GM18951 (cell line): ENCODE results near the gene C20orf96.

Source experiments
- POLR2A ChIP-seq: IDR thresholded peaks from 4 replicates; pipeline ENCODE4 v1.6.1; 2011; ENCODE audit warnings: mild to moderate bottlenecking; ENCODE audit not compliant: insufficient read length, insufficient read depth; ENCODE audit errors: extremely low read depth
- in situ Hi-C: fragments of 300-500 bp; cut with MboI; formaldehyde crosslinking; loops from one replicate; pipeline ENCODE4 v1.12.0; 2022; ENCODE audit warnings: low sequenced_read_pairs, mixed read lengths, inconsistent platforms; ENCODE audit not compliant: unreplicated experiment

Gene C20orf96

DNA sequence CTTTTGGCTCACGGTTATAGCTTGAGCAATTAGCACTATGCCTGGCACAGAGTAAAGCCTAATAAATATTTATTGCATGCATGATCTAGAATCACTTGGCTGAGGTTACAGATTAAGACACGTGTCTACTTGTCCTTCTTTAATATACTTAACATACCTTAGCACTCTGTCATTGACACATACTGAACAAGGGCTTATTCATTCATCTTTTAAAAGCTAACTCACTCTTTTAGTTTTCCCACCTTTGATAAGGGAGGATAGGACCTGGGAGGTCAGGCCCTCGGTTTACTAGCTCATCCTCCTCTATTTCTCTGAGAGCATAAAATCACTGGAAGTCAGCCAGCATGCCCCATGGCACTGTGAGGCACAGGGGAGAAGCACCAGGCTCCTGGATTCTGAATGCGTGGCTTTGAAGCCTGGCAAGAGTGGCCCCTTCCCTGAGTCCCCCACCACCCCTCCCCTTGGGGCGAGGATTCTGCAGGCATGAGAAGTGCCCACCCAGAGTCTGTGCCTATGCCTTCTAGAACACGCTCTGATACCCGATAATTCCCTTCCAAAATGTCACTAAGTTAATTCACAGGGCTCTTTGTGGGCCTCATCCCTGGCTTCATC, 18.0 kb upstream of the C20orf96 start:
- in situ Hi-C loops, result no loop called here
- no peak for TF ChIP-seq POLR2A

GRCh38 chr20:305745-306144, 15.2 kb upstream of the C20orf96 start:
- TF ChIP-seq POLR2A, result no peak
- in situ Hi-C loops, result no loop called here

DNA sequence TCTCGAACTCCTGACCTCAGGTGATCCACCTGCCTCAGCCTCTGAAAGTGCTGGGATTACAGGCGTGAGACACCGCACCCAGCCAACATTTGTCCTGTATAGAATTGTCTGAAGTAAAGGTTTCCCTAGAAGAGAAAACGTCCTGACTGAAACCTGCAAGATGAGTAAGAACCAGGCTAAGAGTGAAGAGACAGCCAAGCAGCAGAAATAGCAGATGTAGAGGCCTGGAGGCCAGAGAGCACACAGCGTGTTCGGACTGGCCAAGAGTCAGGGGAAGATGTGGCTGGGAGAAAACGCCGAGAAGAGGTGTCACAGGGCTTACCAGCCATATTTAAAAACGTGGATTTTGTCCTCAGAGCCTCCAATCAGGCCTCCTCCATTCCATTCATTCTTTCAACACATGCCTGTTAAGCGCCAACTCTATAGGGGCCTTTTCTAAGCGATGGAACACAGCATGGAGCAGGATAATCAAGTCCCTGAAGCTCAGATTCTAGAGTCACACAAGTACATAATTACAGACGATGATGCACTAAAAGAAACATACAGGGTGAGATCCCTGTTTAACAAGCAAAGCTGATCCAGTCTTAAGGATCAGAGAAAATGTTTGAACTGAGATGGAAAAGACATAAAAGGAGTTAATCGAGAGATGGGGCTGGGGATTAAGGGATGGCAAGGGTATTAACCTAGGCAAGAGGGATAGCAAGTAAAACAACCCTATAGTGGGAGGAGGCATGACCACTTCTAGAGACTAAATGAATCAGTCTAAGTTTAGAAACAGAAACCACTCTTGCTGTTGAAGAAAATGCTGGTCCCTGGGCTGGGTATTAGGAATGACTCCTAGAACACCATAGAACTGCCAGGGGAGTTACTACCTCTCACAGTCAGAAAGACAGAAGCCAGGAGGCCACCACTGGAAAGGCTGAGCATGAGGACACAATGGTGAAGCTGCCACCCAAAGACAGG, 11.6 kb upstream of the C20orf96 start:
- TF ChIP-seq POLR2A, result no peak

DNA sequence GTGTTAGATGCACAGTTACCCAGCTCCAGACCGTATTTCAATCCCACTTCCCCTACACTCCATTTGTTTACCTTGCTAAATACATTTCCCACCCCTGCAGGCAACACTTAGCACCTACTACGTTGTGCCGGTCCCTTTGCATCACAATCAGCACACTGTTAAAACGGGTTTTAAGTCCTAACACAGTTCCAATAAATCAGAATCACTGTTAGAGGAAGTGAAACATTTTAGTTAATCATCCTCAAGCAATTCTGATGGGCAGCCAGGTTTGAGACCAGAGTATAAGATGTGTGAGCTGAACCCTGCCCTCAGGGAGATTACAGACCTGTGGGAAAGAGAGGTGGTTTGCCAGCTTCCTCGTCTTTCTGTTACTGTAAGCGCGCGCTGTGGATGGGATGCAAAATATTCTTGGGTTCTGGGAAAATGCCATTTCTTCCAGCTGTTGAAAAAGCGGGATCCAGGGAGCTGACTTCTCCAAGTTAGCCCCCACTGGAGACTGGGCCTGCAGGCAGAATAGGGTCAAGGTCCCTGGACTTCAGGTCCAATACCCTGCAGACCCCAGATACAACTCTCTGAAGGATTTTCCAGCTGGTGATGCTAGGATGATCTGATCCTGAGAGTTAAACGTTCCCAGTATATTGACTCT, 9.9 kb upstream of the C20orf96 start:
- in situ Hi-C loops, result no loop called here

More for the DNA sequence above, 11.6 kb upstream of the C20orf96 start:
- in situ Hi-C loops, result no loop called here

DNA sequence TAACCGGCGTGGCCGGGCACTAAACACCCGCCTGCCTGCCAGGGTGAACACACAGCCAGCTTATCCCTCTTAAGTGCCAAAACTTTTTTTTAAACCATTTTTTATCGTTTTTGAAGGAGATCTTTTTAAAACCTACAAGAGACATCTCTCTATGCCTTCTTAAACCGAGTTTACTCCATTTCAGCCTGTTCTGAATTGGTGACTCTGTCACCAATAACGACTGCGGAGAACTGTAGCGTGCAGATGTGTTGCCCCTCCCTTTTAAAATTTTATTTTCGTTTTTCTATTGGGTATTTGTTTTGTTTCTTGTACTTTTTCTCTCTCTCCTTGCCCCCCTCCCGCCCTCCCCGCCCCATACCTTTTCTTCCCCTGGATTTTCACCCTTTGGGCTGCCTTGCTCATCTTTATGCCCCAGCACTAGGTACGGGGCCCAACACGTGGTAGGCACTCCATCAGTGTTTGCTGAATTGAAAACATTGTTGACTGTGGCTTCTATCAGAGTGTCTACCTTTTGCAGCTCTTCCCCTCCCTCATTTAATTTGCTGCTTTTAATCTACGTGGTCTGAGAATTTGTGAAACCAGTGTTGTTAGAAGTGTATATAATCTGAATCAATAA, 8.3 kb upstream of the C20orf96 start:
- in situ Hi-C loops, result no loop called here
- TF ChIP-seq POLR2A, result no peak

More for the DNA sequence above, 9.9 kb upstream of the C20orf96 start:
- TF ChIP-seq POLR2A, result peak; percentile 29

- TF ChIP-seq POLR2A, result peak; percentile 61
- in situ Hi-C loops, result no loop called here
Measured at GRCh38 chr20:297925-298775, 7.6 kb upstream of the C20orf96 start.

DNA sequence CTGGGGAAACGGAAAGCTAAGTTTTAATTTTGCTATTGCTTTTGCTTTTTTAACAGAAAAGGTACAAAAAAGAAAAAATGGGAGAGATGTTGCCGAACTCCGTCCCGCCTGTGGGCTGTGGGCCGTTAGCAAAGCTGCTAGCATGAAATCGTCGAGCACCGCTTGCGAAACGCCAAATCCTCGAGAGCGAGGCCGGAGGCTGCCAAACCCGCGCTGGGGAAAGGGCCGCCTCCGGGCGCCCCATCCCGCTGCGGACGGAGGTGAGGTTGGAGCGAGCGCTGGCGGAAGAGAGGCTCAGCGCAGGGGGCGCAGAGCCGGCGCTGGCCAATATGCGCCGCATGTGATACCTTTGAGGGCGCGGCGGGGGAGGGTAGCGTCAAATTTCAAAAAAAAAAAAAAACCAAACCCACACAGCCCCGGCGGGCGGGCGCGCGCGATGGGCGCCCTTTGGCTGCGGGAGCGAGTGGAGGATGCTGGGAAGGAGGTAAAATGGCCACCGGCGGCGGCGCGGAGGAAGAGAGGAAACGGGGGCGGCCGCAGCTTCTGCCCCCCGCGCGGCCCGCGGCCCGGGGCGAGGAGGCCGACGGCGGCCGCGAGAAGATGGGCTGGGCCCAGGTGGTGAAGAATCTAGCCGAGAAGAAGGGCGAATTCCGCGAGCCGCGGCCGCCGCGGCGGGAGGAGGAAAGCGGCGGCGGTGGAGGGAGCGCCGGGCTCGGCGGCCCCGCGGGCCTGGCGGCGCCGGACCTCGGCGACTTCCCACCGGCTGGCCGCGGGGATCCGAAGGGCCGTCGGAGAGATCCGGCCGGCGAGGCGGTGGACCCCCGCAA, 6.8 kb upstream of the C20orf96 start, which contains the start of gene ZCCHC3:
Gene ZCCHC3 (plus strand): TSS at position 473 of the 827 bp plus-strand sequence. CDS start 17 bp downstream, at position 490.
- peak; percentile 86 for TF ChIP-seq POLR2A
- in situ Hi-C loops, result no loop called here

GRCh38 chr20:295804-296203, 5.3 kb upstream of the C20orf96 start:
- in situ Hi-C loops, result no loop called here
- TF ChIP-seq POLR2A, result no peak

DNA sequence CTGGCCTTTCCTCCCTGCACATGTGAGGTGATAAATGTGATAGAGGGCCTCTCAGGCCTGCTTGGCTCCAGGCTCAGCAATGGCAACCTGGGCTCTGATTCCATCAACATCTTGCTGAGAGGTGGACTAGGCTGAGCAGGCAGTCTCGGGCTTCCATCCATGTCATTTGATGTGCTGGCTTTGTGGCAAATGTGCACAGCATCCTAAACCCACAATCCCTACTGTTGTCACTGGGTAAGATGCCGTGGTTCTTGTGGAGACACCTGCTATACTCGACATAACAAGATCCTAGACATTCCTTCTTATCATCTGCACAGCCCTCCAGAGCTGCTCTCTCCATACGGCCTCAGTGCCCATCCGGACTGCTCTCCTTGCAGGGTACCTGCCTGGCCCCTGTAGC, 4.1 kb upstream of the C20orf96 start:
- in situ Hi-C loops, result no loop called here
- no peak for TF ChIP-seq POLR2A

- in situ Hi-C loops, result no loop called here
- no peak for TF ChIP-seq POLR2A
Measured at GRCh38 chr20:289693-290083, 862 bp downstream of the C20orf96 start.

DNA sequence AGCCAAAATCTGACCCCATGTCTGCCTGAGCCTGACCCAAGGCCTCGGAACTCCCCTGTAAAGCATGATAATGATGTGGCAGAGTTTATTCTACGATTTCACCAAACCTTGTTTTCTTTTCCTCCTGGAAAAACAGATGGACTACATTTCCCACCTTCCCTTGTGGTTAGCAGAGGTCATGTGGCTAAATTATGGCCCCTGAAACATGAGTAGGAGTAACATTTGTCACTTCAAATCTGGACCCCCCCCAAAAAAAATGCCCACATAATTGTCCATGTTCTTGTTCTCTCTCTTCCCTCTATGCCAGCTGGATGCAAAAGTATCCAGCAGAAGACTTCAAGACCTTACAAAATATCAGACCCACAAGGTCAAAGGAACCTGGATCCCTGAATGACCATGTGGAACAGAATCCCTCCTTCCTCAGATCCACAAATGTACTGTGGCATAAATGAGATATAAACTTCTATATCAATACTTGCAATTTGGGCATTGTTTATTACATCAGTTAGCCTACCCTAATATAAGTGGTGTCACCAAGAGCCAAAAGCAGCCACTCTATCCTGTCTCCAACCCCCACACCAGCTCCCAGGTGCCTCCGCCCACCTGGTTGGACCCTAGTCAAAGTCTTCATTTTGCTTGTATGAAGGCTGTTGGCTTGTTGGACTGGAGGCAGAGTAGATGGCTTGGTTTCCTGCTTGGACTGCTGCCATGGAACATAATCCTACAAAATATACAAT, 1.4 kb downstream of the C20orf96 start:
- in situ Hi-C loops, result no loop called here
- TF ChIP-seq POLR2A, result no peak

GRCh38 chr20:286508-286907, 4.0 kb downstream of the C20orf96 start:
- no peak for TF ChIP-seq POLR2A
- in situ Hi-C loops, result no loop called here
